Measurements from ENCODE around the gene KNDC1. TPM values are rescaled to one million over a fixed set of nuclear protein-coding genes. Genes with fewer than 3 reads are reported as not detected.

The KNDC1 gene
- total RNA-seq, 1 donor from 2014 or later = 20.3 TPM

DNA sequence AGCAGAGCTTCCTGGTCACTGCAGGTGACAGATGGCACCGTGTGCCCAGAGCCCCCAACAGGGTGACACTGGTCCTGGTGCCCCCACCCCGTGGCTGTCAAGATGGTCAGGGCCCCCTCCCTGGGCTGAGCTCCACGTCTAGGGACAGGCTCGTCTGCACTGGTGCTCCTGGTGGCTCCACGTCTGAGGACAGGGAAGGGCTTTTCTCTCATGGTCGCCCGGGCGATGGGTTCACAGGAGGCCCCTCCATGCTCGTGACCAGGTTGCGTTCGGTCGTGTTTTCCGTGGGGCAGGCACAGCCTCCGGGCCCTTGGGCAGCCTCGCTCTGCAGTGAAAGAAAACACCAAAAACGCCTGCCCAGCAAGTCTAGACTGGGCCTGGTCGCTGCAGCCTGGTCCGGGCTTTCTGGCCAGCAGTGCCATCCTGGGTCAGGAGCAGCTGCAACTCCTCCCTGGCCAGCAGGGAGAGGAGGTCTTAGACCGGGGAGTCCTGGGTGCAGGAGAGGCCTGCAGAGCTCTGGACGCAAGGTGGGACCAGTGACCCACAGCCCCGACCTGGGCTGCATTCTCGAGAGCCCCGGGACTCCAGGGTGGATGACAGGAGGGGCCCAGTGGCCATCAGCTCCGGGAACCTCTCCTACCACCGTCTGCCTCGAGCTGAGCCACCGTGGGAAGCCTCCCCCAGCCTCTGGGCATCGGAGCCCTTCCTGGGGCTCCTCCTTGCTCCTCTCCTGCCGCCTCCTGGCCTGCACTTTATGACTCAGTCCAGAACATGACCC lies 42.1 kb downstream of the KNDC1 start:
- no peaks in the 10 kb centered on the region for H3K4me1 Mint-ChIP-seq
- H3K9me3 Mint-ChIP-seq = no peaks in the 10 kb centered on the region
- no peak overlapping the region for H3K4me3 Mint-ChIP-seq
- H3K27ac Mint-ChIP-seq = no peak overlapping the region
- H3K27me3 Mint-ChIP-seq (ENCODE audit: low read depth) = no peaks in the 10 kb centered on the region
- peaks cover 3% of the 10 kb centered on the region for H3K36me3 Mint-ChIP-seq
- TF ChIP-seq, protein P1, sequence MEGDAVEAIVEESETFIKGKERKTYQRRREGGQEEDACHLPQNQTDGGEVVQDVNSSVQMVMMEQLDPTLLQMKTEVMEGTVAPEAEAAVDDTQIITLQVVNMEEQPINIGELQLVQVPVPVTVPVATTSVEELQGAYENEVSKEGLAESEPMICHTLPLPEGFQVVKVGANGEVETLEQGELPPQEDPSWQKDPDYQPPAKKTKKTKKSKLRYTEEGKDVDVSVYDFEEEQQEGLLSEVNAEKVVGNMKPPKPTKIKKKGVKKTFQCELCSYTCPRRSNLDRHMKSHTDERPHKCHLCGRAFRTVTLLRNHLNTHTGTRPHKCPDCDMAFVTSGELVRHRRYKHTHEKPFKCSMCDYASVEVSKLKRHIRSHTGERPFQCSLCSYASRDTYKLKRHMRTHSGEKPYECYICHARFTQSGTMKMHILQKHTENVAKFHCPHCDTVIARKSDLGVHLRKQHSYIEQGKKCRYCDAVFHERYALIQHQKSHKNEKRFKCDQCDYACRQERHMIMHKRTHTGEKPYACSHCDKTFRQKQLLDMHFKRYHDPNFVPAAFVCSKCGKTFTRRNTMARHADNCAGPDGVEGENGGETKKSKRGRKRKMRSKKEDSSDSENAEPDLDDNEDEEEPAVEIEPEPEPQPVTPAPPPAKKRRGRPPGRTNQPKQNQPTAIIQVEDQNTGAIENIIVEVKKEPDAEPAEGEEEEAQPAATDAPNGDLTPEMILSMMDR (IDR thresholded peaks at IDR 0.05; ENCODE audit: unreplicated experiment) = no peak
- DNase-seq (ENCODE audit: low spot score in 2 of 2, unreplicated experiment in 2 of 2) = no peak

DNA sequence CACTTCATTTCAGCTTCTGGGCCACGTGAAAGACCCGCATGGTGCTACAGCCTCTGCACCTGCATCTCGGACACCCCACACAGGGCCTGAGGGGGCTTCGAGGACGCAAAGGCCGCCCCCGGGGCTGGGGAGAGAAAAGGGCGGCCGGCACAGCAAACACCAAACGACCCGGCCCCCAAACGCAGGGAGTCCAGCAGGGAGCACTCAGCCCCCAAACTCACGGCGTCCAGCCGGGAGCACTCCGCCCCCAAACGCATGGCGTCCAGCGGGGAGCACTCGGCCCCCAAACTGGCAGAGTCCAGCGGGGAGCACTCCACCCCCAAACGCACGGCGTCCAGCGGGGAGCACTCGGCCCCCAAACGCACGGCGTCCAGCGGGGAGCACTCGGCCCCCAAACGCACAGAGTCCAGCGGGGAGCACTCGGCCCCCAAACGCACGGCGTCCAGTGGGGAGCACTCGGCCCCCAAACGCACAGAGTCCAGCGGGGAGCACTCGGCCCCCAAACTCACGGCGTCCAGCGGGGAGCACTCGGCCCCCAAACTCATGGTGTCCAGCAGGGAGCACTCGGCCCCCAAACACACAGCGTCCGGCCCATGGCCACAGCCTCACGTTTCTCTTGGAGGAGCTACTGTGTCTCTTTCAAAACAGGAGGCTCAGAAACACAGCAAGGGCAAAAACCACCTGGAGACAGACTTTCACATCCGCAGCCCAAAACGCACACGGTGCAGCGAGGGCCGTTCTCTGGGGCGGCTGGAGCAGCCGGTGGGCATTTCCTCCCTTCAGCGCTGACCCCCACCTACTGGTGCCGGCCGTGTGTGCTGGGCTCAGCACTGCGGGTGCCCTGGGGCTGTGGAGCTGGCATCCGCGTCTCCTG lies 43.0 kb downstream of the KNDC1 start:
- H3K27ac Mint-ChIP-seq = no peak overlapping the region
- H3K36me3 Mint-ChIP-seq = peaks cover 3% of the 10 kb centered on the region
- TF ChIP-seq, protein P1 (IDR thresholded peaks at IDR 0.05; ENCODE audit: unreplicated experiment) = no peak
- DNase-seq (ENCODE audit: low spot score in 2 of 2, unreplicated experiment in 2 of 2) = no peak
- no peaks in the 10 kb centered on the region for H3K4me1 Mint-ChIP-seq
- no peak overlapping the region for H3K4me3 Mint-ChIP-seq
- no peaks in the 10 kb centered on the region for H3K9me3 Mint-ChIP-seq
- no peaks in the 10 kb centered on the region for H3K27me3 Mint-ChIP-seq (ENCODE audit: low read depth)

DNA sequence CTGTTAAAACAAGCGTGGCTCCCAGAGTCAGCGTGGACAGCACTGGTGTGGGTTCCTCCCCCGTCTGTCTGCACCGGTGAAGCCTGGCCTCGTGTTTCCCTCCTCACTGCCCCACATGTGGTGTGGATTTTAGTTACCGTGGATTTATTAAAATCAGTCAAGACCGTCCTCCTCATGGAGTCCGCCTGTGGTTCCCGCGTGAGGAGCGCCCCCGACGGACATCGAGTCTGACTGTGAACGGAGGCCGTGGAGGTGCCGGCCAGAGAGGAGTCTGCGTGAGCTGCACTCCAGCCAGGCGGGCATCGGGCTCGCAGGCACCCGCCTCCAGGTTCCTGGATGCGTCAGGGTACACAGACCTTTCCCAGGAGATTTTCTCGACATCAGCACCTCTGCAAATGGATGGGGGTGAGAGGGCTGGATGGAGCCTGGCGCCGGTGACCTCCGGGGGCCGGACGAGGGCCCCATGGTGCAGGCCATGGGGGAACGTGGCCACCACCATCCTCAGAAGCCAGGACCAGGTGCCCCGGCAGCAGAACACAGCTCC lies 43.7 kb downstream of the KNDC1 start:
- Mint-ChIP-seq H3K9me3 (no peaks in the 10 kb centered on the region), H3K27me3 (ENCODE audit: low read depth) (no peaks in the 10 kb centered on the region), H3K36me3 (peaks cover 3% of the 10 kb centered on the region), H3K4me3 (no peak overlapping the region), H3K27ac (no peak overlapping the region), H3K4me1 (no peaks in the 10 kb centered on the region)
- DNase-seq (ENCODE audit: low spot score in 2 of 2, unreplicated experiment in 2 of 2) = no peak
- TF ChIP-seq, protein P1 (IDR thresholded peaks at IDR 0.05; ENCODE audit: unreplicated experiment) = no peak

DNA sequence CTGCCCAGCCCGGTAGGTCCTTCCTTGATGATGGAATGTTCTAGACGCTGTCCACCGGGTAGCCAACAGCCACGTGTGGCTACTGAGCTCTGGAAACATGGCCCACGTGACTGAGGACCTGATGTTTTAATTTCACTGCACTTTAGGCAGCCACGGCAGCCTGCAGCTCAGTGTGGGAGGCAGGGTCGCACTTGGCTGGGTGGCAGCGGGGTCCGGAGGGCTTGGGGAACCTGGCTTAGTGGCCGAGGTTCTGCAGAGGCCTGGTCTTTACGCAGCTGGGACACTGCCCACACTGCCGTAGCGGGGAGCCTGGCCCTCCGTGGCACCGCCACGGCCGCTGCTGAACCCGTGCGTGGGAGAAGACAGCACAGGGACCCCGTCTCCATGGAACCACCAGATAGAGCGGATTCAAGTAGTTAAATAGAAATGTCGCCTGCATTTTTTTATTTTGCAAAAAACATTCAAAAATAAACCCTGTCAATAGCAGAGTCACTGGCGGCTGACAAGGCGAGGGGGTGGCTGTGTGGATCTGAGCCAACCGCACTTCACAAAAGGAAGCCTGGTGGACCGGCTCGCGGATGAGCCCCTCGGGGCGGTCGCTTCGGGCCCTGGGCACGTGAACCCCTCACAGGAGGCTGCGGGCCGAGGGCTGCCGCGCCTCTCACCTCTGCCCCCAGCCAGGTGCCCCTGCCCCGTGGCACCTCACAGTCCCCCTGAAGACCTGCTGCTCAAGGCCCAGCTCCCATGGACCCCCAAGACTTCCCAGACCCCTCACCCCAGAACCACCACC lies 44.4 kb downstream of the KNDC1 start:
- Mint-ChIP-seq H3K9me3 (no peaks in the 10 kb centered on the region), H3K4me3 (no peak overlapping the region)
- TF ChIP-seq, protein P1 (IDR thresholded peaks at IDR 0.05; ENCODE audit: unreplicated experiment) = no peak

DNA sequence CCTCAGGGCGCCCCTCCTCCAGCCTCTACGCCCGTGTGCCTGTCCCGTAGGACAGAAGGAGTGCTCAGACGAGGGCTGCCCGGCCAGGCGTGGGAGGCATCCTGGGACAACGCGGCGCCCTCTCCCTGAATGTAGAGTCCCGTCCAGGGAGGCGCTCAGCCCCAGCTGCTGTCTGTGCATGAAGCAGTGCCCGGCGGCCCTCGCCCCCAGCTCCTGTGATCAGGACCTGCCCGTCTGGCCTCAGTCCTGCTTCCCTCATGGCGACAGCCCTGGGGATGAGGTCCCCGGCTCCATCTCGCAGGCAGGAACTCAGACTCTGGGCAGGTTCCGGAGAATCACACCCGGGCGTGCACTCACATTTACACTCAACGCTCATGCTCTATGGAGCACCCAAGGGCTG lies 45.1 kb downstream of the KNDC1 start:
- Mint-ChIP-seq H3K4me3 (no peak overlapping the region), H3K9me3 (no peaks in the 10 kb centered on the region), H3K27me3 (ENCODE audit: low read depth) (no peaks in the 10 kb centered on the region), H3K36me3 (peaks cover 3% of the 10 kb centered on the region), H3K27ac (no peak overlapping the region), H3K4me1 (no peaks in the 10 kb centered on the region)
- TF ChIP-seq, protein P1 (IDR thresholded peaks at IDR 0.05; ENCODE audit: unreplicated experiment) = no peak
- DNase-seq (ENCODE audit: low spot score in 2 of 2, unreplicated experiment in 2 of 2) = no peak

More for the DNA sequence above, 44.4 kb downstream of the KNDC1 start:
- H3K27me3 Mint-ChIP-seq (ENCODE audit: low read depth) = no peaks in the 10 kb centered on the region
- no peak for DNase-seq (ENCODE audit: low spot score in 2 of 2, unreplicated experiment in 2 of 2)
- no peaks in the 10 kb centered on the region for H3K4me1 Mint-ChIP-seq
- no peak overlapping the region for H3K27ac Mint-ChIP-seq
- peaks cover 3% of the 10 kb centered on the region for H3K36me3 Mint-ChIP-seq
